COLO668 (cell line): ENCODE results near the gene SPC25.
A peak's percentile ranks its signal among the peaks of the same experiment; 100 is the strongest.
"Not testable (repeated sequence)": the region's sequence is repeated elsewhere in the genome, so short reads cannot be mapped to it uniquely, and the experiment has no call there.

Experiments
- DNase-seq: peaks from one replicate; lab custom pipeline; 2025; ENCODE audit not compliant: unreplicated experiment; lab: John Stamatoyannopoulos, UW

Gene SPC25, protein sequence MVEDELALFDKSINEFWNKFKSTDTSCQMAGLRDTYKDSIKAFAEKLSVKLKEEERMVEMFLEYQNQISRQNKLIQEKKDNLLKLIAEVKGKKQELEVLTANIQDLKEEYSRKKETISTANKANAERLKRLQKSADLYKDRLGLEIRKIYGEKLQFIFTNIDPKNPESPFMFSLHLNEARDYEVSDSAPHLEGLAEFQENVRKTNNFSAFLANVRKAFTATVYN

DNA sequence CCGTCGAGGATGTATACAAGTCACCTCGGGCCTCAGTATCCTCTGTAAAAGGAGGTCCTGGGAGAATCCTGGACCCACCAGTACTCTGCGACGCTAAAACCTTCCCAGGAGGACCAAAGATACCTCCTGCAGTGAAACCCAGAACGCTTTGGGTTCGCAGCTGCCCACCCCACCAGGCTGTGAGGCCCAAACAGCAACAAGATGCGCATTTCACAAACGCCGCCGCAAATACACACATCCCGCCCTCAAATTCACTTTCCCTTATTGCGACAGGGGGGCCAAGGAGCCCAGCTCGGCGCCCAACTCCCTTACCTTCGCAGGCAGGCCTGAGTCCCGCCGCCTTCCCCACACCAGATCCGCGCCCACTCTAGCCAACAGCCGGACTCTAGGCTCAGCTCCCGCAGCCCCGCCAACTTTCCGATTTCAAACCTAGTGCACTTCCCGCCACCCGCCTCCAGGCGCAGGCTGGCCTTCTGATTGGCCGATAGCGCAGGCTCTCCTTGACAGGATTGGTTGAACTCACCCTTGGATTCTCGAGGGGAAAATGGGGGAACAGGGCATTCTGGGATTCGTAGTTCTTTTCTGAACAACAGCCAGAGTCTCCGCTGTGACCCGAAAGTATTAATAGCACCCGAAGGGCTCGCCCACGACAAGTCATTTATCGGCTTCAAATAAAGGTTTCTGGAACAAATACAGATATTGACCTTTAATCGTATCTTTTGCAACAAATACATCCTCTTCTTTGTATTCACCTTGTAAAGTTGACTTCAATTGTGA lies at the start of gene SPC25:
SPC25 (minus strand) TSS at position 425 of the 777 bp plus-strand sequence. CDS start 911 bp downstream, outside the sequence.
- DNase-seq: peak; percentile 91

DNA sequence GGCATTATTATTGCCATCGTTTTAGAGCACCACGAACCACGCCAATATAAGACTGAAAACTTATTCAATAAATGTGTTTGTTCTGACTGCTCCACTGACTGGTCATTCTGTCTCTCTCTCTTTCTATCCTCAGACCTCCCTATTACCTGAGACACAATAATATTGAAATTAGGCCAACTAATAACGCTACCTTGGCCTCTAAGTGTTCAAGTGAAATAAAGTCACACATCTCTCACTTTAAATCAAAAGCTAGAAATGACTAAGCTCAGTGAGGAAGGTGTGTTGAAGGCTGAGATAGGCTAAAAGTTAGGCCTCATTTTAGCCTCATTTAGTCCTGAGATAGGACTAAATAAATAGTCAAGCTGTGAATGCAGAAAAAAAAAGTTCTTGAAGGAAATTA lies 49.7 kb upstream of the SPC25 start:
- DNase-seq: no peak

DNA sequence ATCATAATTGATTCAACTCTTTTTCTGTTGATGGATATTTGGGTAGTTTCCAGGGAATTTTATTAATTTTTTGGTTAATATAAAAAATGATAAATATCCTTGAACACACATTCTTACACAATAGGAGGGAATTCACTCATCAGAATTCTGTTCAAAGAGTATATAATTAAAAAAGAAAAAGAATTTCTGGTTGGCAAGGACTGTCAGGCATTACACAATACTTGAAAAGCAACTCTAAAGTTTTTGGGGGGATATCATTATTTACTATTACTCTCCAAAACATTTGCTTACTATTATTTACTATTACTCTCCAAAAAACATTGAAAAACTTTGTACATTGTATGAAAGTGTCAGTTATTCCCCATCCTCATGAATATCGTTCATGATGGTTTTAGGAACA lies 48.8 kb upstream of the SPC25 start:
- DNase-seq: no peak

DNA sequence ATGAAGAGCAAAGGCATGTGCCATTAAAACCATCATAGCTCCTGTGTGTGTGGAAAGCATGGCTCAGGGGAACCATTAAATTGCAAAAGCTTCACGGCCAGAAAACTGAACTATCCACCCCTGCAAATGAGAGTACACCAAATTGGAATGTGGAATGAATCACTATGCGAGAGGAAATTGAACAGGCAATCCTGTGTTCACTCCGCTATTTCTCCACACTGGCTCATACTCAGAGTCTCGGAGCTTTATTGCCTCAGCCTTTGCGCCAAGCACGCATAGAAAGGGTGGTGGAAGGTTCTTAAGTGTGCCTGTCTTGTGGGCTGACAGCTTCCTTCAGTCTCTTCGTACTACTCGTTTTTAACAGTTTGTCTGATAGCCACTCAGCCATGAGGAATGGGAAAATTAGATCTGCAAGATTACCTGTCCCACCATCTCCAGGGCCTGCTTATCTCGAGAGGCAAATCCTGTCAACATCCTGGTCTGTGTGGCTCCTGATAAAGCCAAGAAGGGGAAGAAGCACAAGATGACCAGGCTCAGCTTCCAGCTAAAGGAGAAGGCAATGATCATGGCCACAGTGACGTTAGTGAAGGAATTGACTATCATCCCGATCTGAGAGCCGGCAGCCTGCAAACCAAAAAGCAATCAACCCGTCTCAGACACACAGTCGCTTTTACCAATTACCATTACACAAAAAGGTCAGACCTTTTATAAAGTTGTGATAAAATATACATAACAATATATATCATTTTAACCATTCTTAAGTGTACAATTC lies 45.8 kb upstream of the SPC25 start:
- DNase-seq: no peak

DNA sequence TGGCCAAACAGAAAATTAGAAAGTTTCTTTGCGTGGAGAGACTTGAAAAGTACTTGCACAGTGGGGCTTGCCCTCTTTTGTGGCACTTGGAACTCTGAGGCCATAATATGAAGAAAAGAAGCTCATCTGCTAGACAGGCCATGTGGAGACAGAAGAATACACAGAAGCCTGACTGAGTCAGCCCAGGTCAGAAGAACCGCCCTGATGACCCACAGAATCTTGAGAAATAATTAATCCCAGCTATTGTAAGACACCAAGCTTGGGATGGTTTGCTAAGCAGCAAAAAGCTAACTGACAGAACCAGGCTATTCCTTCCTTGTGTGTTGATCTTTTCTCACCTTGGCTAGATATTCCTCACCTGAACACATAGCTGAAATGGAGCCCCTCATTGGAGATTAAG lies 44.6 kb upstream of the SPC25 start:
- DNase-seq: no peak

DNA sequence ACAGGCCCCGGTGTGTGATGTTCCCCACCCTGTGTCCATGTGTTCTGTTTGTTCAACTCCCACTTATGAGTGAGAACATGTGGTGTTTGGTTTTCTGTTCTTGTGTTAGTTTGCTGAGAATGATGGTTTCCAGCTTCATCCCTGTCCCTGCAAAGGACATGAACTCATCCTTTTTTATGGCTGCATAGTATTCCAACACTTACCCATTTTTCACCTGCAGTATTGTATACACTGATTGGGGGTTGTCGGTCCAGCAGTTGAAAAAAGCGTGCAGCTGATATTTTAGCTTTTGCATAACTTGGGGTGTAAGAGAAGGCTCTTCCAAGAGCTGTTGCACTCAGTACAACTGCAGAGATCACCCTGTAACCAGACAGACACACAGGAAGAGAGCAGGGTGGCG lies 41.9 kb upstream of the SPC25 start:
- not testable (repeated sequence) for DNase-seq

DNA sequence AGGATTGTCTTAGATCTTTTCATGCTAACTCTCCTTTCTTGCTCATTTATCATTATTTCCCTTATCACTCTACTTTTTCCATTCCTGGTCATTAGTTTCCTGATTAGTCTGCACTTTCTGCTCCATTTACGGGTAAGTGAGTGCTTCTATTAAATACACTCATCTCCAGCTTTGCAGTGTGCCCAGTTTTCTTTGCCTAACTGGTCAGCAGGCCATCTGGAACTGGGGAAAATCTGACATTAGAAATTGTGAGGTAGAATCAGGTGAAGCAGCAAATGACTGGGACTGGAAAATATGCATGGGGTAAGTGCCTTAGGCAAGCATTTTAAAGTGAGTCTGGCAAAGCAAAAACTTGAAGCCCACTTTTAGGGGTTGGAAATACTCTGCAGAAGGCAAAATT lies 40.0 kb upstream of the SPC25 start:
- no peak for DNase-seq

DNA sequence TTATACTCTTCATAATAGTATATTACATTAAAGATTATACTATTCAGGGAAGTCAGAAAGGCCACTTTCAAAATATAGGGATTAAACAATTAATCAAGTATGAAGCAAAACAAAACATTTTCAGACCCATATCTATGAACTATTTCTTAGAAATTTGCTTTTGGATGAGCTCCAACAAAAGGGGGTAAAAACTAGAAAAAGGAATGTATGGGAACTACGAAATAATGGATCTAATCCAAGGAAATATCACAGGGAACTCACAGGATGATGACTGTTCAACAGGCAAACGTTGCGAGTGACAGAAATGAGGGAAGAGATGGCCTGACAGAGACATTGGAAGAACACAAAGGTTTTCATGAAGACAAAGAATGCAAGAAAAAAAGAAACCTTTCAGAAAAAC lies 38.8 kb upstream of the SPC25 start:
- DNase-seq: no peak

DNA sequence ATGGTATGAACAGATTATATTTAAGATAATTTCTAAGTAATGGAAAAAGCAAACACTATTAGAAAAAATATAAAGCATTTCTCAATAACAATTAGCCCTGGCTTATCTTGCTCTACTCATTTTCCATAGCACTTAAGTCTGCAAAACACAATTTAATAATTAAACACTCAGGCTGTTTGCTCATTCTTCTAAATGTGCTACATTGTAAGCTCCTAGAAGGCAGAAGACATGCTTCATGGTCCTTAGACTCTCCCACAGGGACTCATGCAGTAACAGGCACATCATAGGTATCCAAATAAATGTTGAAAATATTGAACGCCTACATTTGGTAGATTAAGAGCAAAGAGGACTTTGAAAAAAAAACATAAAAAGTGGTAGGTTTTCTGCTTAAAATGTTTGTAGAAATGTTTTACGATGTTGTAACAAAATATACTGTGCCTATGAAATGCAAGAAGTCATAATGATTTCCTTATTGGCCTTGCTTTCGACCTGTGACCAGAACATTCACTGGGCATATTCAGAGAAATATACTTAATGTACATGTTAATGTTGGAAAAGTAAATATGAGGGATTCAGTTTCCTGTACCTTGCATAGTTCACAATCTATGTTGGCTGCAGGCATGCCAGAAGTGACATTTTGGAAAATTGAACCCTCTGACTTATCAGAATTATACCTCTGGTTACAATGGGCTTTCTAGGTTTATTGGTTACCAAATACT lies 38.0 kb upstream of the SPC25 start:
- no peak for DNase-seq

DNA sequence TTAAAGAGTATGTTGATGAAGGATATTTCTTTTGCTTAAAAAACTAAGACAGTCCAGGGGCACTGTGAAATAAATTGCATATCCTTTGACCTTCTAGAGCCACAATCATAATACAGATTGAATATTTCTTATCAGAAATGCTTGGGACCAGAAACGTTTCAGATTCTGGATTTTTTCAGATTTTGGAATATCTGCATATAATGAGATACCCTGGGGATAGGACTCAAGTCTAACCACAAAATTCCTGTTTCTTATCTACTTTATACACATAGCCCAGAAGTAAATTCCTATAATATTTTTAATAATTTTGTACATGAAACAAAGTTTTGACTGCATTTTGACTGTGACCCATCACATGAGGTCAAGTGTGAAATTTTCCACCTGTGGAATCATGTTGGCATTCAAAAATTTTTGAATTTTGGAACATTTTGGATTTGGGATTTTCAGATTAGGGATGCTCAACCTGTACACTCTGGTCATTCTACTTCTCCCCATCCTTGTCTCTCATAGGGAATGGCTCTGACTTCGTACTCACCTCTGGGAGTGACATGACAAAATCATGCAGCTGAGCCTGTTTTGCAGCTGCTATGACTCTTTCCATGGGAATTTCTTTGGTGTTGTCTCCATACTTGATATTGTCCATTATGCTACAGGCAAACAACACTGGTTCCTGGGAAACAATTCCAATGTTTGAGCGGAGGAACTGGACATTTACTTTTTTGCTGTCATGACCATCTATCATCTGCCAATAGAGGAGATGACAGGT lies 36.6 kb upstream of the SPC25 start:
- no peak for DNase-seq

DNA sequence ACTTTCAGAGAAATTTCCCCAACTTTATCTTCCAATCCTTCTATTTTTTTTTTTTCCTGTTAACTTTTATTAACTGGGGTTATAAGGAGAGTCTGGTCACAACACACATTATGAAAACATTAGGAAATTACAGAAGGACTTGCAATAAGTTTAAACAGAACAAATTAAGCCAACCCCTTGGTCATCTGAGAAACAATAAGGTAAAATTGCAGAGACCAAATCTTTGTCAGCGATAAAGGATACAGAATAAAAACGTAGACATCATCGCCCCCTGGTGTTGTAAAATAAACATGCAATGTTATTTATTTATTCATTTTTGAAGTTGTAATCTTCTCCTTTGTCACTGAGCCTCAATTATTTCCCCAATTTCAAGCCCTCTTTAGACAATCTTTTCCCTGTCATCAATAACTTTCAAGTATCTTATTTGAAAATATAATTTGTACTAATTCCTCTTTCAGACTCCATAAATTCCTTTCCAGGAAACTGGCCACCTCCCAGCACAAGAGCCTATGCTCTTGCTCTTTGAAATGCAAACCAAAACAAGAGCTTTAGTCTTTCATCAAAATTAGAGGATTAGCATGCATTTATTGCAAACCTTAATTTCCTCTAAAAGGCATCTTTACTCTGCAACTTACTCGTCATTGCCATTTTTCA lies 30.4 kb upstream of the SPC25 start:
- no peak for DNase-seq

DNA sequence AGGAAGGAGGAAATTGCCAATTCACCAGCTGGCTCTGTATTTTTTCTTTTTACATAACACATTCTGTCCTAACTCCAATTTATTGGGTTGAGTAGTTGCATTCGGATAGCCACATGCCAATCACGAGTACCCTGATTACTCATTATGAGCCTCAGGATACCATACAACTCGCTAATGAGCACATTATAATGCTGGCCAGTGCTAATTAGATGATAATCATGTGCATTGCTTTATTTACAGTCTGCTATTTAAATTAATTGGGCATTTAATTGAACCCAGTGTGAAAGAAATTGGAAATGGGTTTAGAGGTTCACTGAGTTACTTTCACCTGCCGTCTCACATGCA lies 26.1 kb upstream of the SPC25 start:
- no peak for DNase-seq

DNA sequence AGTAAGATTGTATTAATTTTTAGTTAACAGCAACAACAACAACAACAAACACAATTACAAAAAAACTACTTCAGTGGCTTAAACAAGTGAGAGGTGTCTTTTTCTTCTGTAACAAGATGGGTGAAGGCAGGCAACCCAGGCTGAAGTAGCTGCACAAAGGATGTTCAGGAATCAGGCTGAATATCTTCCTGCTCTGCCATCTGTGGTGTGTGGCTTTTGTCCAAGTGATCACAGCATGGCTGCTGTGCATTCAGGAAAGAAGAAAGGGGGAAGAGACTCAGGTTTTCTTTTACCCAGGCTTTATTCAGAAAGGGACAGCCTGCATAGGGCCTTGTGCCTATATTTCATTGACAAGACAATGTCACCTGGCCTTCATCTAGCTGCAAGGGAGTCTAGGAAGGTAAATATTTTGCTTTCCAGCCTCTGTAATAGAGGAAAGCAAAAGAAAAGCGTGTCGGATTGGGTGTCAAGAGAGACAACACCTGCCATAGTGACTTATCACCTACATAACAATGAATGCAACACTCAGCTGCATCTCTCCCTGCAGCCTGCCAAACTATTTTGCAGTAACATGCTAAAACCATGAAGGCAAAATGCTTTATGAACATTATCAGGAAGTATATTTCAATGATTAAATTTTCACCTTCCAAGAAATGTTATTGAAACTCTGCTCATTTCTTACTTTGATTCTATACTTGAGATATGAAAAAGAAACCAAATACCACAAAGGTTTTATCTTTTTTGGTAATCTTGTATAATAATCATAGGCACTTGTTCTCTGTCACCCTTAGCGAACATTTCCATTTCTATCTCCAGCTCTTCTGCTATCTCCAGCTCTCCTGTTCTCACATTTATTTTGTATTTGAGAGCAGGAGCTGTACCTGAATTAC lies 25.5 kb upstream of the SPC25 start:
- DNase-seq: no peak

DNA sequence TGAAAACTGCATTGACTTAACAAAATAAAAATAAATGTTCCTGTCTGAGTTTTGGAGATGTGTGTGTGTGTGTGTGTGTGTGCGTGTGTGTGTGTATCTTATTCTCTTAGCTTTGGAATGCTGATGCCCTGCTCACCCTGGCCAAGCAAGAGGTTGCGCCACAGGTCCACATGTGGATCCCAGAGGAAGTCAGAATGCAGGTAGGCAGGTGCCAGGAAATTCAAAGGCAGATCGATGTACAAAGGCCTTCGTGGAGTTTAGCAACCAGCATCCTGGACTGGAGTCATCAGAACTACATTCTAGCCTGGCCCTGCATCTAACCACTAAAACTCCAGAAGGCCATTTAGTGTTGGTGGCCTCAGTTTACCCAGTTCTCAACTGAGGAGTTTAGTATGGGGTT lies 23.3 kb upstream of the SPC25 start:
- no peak for DNase-seq

DNA sequence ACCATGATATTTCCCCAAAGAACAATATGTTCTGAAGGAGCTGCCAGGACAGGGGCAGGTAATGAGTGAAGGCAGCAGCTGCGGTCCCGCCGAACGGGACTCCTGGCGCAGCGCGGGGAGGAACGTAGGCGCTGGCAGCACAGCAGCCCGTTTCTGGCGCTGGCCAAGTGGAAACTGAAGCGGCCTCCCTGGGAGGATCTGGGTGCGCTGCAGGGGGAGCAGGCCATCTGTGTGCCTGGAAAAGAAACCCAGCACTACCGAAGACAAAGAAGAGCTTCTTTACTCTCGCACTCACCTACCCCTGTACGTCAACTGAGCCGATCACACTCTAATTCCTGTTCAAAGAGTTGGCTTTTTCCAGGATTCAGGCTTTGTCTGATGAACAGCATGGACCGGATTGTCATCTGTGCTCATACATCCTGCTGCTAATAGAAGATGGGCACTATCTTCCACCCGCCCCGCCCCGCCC lies 22.7 kb upstream of the SPC25 start:
- DNase-seq: no peak

DNA sequence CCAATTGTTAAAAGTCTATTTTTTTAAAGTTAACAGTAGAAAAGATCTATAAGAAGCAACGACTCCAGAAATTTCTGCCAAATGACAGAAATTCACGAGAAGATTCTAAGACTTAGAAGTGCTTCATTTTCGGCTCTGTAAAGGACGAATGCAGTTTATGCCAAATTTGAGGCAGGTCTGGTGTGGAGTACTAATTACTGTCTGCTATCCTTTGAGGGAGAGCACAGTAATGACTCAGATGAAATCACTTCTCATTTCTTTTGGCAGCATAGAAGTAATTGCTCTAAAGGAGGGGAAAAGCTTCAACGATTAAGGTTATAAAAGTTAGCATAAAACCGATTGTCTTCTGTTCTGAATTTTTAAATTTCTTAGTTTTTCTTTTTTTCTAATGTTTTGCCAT lies 22.2 kb upstream of the SPC25 start:
- no peak for DNase-seq

DNA sequence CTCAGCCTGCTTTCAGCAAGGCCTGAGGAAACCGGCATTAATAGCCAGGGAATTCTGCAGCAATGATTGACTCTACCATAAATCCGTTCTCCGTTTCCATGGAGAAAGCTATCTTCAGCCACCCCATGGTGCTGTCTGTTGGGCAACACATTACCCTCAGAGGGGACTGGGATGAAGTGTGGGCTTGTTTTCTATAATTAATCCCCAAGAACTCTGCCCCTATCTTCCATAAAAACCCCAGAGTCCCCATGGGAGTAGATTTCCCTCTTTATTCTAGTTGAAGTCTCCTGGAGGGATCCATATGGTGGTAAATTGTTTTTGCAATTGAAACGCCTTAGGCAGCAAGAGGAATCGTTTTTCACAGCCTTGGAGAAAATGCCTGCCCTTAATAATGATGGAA lies 20.1 kb upstream of the SPC25 start:
- no peak for DNase-seq

DNA sequence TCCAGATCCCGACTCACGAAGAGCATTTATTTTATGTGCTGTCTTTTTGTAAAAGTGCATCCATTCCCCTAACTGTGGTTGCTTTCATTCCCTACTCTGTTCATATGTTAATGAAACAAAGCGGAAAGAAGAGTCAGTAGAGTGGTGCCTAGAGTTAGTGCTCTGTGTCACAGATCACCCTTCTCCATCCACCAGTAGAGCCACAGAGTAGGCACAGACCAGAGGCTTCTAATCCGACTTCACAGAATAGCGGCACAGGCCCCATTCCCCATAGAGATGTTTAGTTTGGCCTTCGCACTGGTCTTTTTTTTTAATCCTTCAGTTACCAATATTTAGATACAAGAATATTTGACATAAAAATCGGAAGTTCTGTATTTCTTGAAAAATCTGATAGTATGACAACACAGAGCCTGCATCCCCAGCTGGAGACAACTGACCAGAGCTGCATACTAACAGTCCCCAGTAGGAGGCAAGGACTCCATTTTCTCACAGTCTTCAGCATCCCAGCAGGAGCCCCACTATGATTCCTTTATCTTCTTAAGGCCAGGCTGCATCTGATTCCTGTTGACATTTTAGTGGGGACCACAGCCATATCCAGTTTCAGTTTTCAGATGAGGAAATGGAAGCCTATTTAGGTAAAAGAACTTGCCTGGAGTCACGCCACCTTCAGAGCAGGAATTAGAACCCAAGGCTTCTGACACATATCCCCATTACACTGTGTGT lies 17.9 kb upstream of the SPC25 start:
- no peak for DNase-seq

DNA sequence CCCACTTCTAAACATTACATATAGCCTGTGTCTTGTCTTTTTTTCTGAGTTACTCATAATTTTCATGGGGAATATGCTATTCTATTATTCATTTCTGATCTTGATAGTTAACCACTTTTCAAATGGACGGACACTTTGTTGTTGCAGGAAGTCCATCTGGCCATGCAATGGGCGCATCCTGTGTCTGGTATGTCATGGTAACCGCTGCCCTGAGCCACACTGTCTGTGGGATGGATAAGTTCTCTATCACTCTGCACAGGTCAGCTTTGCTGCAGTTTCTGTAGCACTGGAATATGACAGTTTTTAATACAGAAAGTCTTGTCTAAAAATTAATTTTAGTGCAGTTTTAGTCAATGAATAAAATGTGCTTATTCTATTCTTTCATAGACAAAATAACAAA lies 14.1 kb upstream of the SPC25 start:
- no peak for DNase-seq
